Mucosa of rectum (tissue), 2 donors: ENCODE measurements around the gene LYSMD2.

Experiments used
- H3K27ac ChIP-seq, 2 donors: one replicate each; pipeline ENCODE4 v1.7.0; 2013; ENCODE audit warnings: inconsistent platforms in 2 of 2, low read depth in 2 of 2, low read length in 2 of 2
- H3K27me3 ChIP-seq, 2 donors: one replicate each; pipeline ENCODE4 v1.7.0; 2013; ENCODE audit warnings: low read length in 2 of 2; ENCODE audit not compliant: control insufficient read depth in 2 of 2, insufficient read depth in 2 of 2
- H3K36me3 ChIP-seq, 2 donors: one replicate each; pipeline ENCODE4 v1.7.0; 2013; ENCODE audit warnings: low read length in 2 of 2; ENCODE audit not compliant: control insufficient read depth in 2 of 2, insufficient read depth in 2 of 2
- H3K4me1 ChIP-seq, 2 donors: one replicate each; pipeline ENCODE4 v1.7.0; 2013; ENCODE audit warnings: low read length in 2 of 2, mild to moderate bottlenecking in 1 of 2; ENCODE audit not compliant: control insufficient read depth in 2 of 2, insufficient read depth in 2 of 2
- H3K4me3 ChIP-seq, 2 donors: one replicate each; pipeline ENCODE4 v1.7.0; 2013; ENCODE audit warnings: low read length in 2 of 2
- H3K9ac ChIP-seq, 2 donors: one replicate each; pipeline ENCODE4 v1.7.0; 2013; ENCODE audit warnings: low read length in 2 of 2, low read depth in 1 of 2, mild to moderate bottlenecking in 1 of 2
- H3K9me3 ChIP-seq, 2 donors: one replicate each; pipeline ENCODE4 v1.7.0; 2013; ENCODE audit warnings: low read length in 2 of 2; ENCODE audit not compliant: control insufficient read depth in 2 of 2
- donor health status: healthy.
- donor health status: Normal muscosa, but diverticular disease.

Gene LYSMD2

DNA sequence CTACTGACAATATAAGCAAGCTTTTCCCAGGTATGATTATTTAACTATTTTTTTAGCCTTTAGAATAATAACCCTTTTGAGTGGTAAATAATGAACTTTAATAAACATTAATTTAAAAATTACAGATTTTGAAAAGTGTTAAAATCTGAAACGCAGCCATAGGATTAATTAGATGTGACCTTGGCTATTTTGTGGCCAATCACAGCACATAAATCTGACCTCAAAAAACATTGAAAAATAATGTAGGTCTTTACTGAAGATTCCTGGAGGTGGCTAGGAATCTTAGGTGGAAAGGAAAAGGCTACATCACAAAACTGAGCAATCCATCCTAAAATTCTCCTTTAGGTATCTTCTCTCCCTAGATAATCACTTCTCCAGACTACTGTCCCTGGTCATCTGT, 38.1 kb downstream of the LYSMD2 start:
- no peaks in the 10 kb centered on the region for H3K4me1 ChIP-seq
- no peaks in the 10 kb centered on the region for H3K27me3 ChIP-seq
- H3K9ac ChIP-seq: no peak overlapping the region
- H3K9me3 ChIP-seq: no peaks in the 10 kb centered on the region
- H3K36me3 ChIP-seq: no peaks in the 10 kb centered on the region
- no peak overlapping the region for H3K27ac ChIP-seq
- H3K4me3 ChIP-seq: no peak overlapping the region

DNA sequence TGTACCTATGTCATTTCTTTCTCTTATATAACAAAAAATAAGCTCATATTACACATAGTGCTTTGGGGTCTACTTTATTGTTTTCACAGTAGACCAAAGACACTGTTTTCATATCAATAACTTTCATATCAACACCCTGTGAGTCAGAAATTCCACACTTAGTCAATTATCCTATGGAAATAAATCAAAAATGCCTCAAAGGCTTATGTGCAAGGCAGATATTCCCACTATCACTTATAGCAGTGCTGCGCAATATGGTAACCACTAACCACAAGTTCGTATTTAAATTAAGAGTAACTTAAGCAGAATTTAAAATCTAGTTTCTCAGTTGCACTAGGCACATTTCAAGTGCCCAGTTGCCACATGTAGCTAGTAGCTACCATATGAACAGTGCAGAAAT, 40.3 kb downstream of the LYSMD2 start:
- H3K4me1 ChIP-seq: no peaks in the 10 kb centered on the region
- H3K27me3 ChIP-seq: no peaks in the 10 kb centered on the region
- no peak overlapping the region for H3K9ac ChIP-seq
- H3K27ac ChIP-seq: no peak overlapping the region
- no peaks in the 10 kb centered on the region for H3K9me3 ChIP-seq
- no peaks in the 10 kb centered on the region for H3K36me3 ChIP-seq
- no peak overlapping the region for H3K4me3 ChIP-seq

DNA sequence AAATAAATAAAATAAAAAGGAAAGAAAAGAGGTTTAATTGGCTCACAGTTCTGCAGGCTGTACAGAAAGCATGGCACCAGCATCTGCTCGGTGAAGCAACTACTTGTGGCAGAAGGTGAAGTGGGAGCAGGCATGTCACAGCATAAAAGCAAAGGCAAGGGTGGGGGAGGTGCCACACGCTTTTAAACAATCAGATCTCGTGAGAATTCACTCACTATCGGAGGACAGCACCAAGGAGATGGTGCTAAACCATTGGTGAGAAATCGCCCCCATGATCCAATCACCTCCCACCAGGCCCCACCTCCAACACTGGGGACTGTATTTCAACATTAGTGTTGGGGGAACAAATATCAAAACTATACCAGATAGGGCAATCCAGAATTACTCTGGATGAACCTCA, 40.9 kb downstream of the LYSMD2 start:
- no peak overlapping the region for H3K4me3 ChIP-seq
- H3K9ac ChIP-seq: no peak overlapping the region
- H3K36me3 ChIP-seq: no peaks in the 10 kb centered on the region
- no peaks in the 10 kb centered on the region for H3K4me1 ChIP-seq
- peaks cover 0 to 6% of the 10 kb centered on the region in 2 donors for H3K27me3 ChIP-seq
- no peak overlapping the region for H3K27ac ChIP-seq
- no peaks in the 10 kb centered on the region for H3K9me3 ChIP-seq

DNA sequence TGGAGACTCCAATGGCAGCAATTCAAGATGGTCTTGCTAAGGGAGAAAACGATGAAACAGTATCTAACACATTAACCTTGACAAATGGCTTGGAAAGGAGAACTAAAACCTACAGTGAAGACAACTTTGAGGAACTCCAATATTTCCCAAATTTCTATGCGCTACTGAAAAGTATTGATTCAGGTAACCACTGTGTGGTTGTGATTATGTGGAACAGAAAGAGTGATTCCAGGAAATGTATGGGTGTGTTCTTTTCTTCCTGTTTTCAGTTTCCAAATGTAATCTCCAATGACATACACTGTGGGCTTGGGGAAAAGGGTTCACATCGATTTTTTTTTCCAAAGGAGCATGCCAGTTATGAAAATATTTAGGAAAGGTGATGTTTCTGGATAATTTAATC, 45.3 kb downstream of the LYSMD2 start:
- Histone ChIP-seq H3K4me1 (no peaks in the 10 kb centered on the region), H3K27me3 (peaks cover 5 to 9% of the 10 kb centered on the region in 2 donors), H3K4me3 (no peak overlapping the region), H3K9ac (no peak overlapping the region), H3K36me3 (no peaks in the 10 kb centered on the region), H3K9me3 (no peaks in the 10 kb centered on the region), H3K27ac (no peak overlapping the region)

DNA sequence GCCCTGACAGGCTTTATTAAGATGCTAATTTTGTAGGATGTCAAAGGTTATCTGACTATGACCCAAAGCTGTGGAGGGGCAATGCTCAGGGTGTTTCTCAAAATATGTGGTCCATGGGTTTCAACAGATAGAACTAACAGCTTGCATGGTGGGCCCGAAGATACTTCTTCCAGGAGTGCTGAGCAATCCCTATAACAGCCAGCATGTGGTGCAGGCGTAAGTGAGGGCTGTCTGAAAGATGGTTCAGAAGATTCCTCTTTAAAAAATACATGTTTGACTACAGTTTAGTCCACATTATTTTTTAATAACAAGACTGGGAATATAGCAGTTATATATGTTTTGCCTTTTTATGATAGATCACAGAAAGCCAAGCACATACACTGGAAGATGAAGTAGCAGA, 48.6 kb downstream of the LYSMD2 start:
- H3K4me1 ChIP-seq: no peaks in the 10 kb centered on the region
- no peak overlapping the region for H3K4me3 ChIP-seq
- H3K36me3 ChIP-seq: no peaks in the 10 kb centered on the region
- no peaks in the 10 kb centered on the region for H3K9me3 ChIP-seq
- no peak overlapping the region for H3K27ac ChIP-seq
- no peak overlapping the region for H3K9ac ChIP-seq
- peaks cover 5 to 9% of the 10 kb centered on the region in 2 donors for H3K27me3 ChIP-seq

DNA sequence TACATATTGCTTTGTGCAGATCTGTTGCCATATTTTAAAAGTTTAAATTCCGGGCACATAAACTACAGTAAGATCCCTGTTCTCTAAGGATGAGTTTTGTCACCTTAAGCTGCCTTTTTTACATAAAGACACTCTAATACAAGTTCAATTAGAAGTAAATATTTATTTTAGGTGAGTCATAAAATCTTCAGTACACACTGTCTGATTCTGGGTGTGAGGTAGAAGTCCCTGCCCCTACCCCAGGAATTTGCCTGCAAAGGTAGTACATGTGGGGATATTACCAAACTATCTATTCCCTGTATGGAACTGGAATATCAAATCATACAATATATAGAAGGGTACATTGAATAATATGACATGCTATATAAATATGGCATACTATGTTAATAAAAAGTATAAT, 49.9 kb downstream of the LYSMD2 start:
- Histone ChIP-seq H3K27ac (no peak overlapping the region), H3K36me3 (no peaks in the 10 kb centered on the region), H3K4me3 (no peak overlapping the region), H3K9ac (no peak overlapping the region), H3K9me3 (no peaks in the 10 kb centered on the region), H3K27me3 (peaks cover 5 to 9% of the 10 kb centered on the region in 2 donors), H3K4me1 (no peaks in the 10 kb centered on the region)

DNA sequence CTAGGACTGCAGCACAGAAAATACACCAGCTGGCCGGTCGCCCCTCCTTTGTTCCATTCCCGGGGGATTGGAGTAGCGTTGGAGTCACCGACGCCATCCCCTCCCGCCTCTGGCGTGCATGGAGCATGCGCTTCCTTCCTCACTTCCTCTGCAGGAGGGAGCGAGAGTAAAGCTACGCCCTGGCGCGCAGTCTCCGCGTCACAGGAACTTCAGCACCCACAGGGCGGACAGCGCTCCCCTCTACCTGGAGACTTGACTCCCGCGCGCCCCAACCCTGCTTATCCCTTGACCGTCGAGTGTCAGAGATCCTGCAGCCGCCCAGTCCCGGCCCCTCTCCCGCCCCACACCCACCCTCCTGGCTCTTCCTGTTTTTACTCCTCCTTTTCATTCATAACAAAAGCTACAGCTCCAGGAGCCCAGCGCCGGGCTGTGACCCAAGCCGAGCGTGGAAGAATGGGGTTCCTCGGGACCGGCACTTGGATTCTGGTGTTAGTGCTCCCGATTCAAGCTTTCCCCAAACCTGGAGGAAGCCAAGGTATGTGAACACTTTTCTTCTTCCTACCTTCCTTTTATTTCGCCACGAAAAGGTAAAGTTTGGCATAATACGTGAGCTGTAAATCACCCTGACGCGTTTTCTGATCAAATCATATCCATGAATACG, 56.0 kb downstream of the LYSMD2 start, which contains the start of gene SCG3:
SCG3 (plus strand) TSS at position 201 of the 661 bp plus-strand sequence; CDS start at position 454, 253 bp downstream.
- Histone ChIP-seq H3K36me3 (no peaks in the 10 kb centered on the region), H3K9ac (no peak within 1 kb of the TSS), H3K9me3 (no peaks in the 10 kb centered on the region), H3K27ac (no peak within 1 kb of the TSS), H3K4me1 (no peaks in the 10 kb centered on the region), H3K4me3 (peak within 1 kb of the TSS in 1 of 2 donors; percentile 29), H3K27me3 (peaks cover 9% of the 10 kb centered on the region in 2 donors)

DNA sequence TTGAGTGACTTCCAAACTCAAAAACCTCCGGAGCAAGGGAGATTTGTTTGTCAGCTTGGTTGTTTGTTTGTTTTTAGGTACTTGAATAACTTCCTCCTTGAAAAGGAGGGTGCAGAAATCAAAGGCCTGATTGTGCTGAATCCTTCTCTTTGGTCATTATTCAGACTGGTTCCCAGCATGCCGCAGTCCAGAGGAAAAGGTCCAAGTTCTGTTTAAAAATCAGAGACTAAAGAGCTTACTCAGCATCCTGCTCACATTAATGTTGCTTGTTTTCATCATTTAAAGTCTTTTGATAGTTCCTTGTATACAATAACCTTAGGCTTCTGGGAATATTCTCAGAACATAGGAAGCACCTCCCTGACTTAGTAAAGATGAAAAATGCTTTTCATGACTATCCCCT, 57.1 kb downstream of the LYSMD2 start:
- Histone ChIP-seq H3K4me1 (no peaks in the 10 kb centered on the region), H3K36me3 (no peaks in the 10 kb centered on the region), H3K9ac (no peak overlapping the region), H3K9me3 (no peaks in the 10 kb centered on the region), H3K27me3 (peaks cover 9% of the 10 kb centered on the region in 2 donors), H3K27ac (no peak overlapping the region), H3K4me3 (no peak overlapping the region)

DNA sequence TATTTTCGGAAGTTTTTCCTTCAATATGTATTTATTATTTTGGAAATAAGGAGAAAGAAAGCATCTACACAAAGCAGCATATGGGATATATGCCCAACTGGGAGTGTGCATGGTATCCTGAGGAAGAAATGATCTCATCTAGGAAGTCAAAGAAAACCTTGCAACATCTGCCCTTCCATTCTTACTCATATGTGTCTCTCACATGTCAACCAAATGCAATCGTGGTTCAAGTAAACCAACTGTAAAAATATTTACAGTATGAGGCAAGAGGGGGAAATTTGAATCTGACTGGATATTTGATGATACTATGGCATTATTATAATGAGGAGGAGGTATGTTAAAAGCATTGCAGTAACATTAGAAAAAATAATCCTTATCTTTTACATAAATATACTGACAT, 59.4 kb downstream of the LYSMD2 start:
- Histone ChIP-seq H3K36me3 (no peaks in the 10 kb centered on the region), H3K27me3 (peaks cover 9% of the 10 kb centered on the region in 2 donors), H3K4me1 (no peaks in the 10 kb centered on the region), H3K27ac (no peak overlapping the region), H3K9ac (no peak overlapping the region), H3K4me3 (no peak overlapping the region), H3K9me3 (no peaks in the 10 kb centered on the region)

DNA sequence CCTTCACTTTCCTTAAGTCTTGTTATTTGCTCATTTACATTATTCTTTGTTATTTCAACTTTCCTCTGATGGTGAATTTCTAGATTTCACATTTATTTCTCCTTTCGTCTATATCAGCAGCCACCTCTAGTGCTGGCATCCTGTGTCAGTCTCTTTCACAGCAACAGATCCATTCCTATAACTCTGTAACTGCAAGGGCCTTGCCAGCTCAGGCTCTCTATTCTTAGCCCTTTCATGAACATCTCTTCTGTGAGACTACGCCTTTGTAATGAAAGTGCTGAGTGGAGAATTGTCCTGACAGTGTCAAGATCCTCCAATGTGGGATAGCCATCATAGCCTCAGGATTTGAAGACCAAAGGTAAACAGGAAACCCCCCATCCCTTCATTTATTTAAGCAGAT, 60.0 kb downstream of the LYSMD2 start:
- no peaks in the 10 kb centered on the region for H3K36me3 ChIP-seq
- H3K27ac ChIP-seq: no peak overlapping the region
- H3K27me3 ChIP-seq: peaks cover 9% of the 10 kb centered on the region in 2 donors

More for the DNA sequence above, 60.0 kb downstream of the LYSMD2 start:
- Histone ChIP-seq H3K9ac (no peak overlapping the region), H3K4me3 (no peak overlapping the region), H3K9me3 (no peaks in the 10 kb centered on the region), H3K4me1 (no peaks in the 10 kb centered on the region)
